Activated gamma-delta T cell (primary cell): ENCODE results near the gene TRMT112.
A peak's percentile ranks its signal among the peaks of the same experiment; 100 is the strongest.

Source experiments
- DNase-seq: peaks from one replicate; lab custom pipeline; 2025; lab: John Stamatoyannopoulos, UW

TRMT112 gene

GRCh38 chr11:64351136-64351631 is 33.8 kb upstream of the TRMT112 start:
- DNase-seq = no peak

GRCh38 chr11:64349404-64349803 is 32.0 kb upstream of the TRMT112 start:
- no peak for DNase-seq

- DNase-seq = no peak
Measured at GRCh38 chr11:64349025-64349387, 31.6 kb upstream of the TRMT112 start.

- no peak for DNase-seq
Measured at GRCh38 chr11:64348383-64349024, 31.1 kb upstream of the TRMT112 start.

- DNase-seq = no peak
Measured at GRCh38 chr11:64347193-64347867, 30.0 kb upstream of the TRMT112 start.

- DNase-seq = no peak
Measured at GRCh38 chr11:64344787-64345186, 27.4 kb upstream of the TRMT112 start.

GRCh38 chr11:64343767-64344559 is 26.6 kb upstream of the TRMT112 start:
- DNase-seq = no peak

GRCh38 chr11:64342869-64343745 is 25.7 kb upstream of the TRMT112 start:
- DNase-seq = no peak

GRCh38 chr11:64341851-64342791 is 24.8 kb upstream of the TRMT112 start:
- peak; percentile 75 for DNase-seq

- no peak for DNase-seq
Measured at GRCh38 chr11:64341429-64341828, 24.1 kb upstream of the TRMT112 start.

GRCh38 chr11:64340671-64341335 is 23.4 kb upstream of the TRMT112 start:
- DNase-seq = peak; percentile 64

- DNase-seq = peak; percentile 75
Measured at GRCh38 chr11:64339754-64340408, 22.5 kb upstream of the TRMT112 start, which contains the start of gene CCDC88B. Gene CCDC88B, plus strand, starts transcription at chr11:64340204. Its CDS starts 63 bp downstream, at chr11:64340267.

- DNase-seq = no peak
Measured at GRCh38 chr11:64339286-64339685, 21.9 kb upstream of the TRMT112 start.

- DNase-seq = no peak
Measured at GRCh38 chr11:64338716-64339115, 21.4 kb upstream of the TRMT112 start.

GRCh38 chr11:64337538-64338249 is 20.3 kb upstream of the TRMT112 start:
- DNase-seq = no peak

GRCh38 chr11:64334764-64335735 is 17.7 kb upstream of the TRMT112 start:
- no peak for DNase-seq

GRCh38 chr11:64333556-64333955 is 16.2 kb upstream of the TRMT112 start:
- no peak for DNase-seq
